Mammary epithelial cell (primary cell): Measurements from ENCODE around the gene GPC5.

ENCODE experiments used
- CTCF ChIP-seq, 2 donors: IDR thresholded peaks in 1 of 2; conservative IDR thresholded peaks in 1 of 2; 2 replicates each; pipeline ENCODE4 v1.5.1; 2011 to 2012; ENCODE audit warnings: inconsistent platforms in 2 of 2, low read length in 2 of 2, mild to moderate bottlenecking in 2 of 2, control low read depth in 1 of 2, low read depth in 1 of 2; ENCODE audit not compliant: insufficient read depth in 1 of 2; ENCODE audit errors: extremely low read depth in 1 of 2
- EZH2 ChIP-seq: IDR thresholded peaks from 2 replicates; pipeline ENCODE4 v1.6.1; 2012; ENCODE audit warnings: low read length, inconsistent platforms, borderline replicate concordance

DNA sequence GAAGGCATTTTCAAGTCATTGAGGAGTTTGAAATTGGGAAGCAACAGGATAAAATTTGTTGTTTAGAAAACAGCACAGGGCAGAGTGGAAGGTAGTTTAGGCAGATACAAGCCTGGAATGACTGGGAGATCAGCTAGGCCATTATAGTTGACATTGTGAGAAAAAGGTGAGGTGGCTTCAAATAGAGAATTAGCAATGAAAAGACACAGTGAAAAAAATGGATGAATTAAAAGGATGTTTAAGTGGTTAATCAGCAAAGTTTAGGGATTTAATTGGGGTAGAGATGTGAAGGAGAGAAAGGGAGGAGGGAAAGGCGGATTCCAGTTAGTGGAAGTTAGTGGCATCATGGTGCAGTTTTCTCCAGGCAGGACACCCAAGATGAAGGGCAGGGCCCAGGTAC, 1257.7 kb downstream of the GPC5 start:
- TF ChIP-seq CTCF (conservative IDR thresholded peaks at IDR 0.05 in 1 of 2, IDR thresholded peaks at IDR 0.05 in 1 of 2; ENCODE audit: extremely low read depth in 1 of 2, insufficient read depth in 1 of 2, low read depth in 1 of 2, low read length in 2 of 2) (no peak), EZH2 (no peak)
